GM18505 (cell line): ENCODE measurements around the gene VTI1A.

Experiments
- ATAC-seq: cut with Tn5 transposase; IDR thresholded peaks from one replicate; pipeline ENCODE4 v1.9.1; 2021; ENCODE audit not compliant: unreplicated experiment
- POLR2A ChIP-seq: IDR thresholded peaks from 4 replicates; pipeline ENCODE4 v1.6.1; 2011; ENCODE audit warnings: borderline replicate concordance; ENCODE audit not compliant: insufficient read depth, insufficient read length; ENCODE audit errors: extremely low read depth

The VTI1A gene

GRCh38 chr10:112637901-112638300, 190.9 kb downstream of the VTI1A start:
- no peak for ATAC-seq
- no peak for TF ChIP-seq POLR2A

- no peak for TF ChIP-seq POLR2A
- no peak for ATAC-seq
Measured at GRCh38 chr10:112639298-112639697, 192.3 kb downstream of the VTI1A start.

- no peak for TF ChIP-seq POLR2A
Measured at GRCh38 chr10:112640638-112641037, 193.6 kb downstream of the VTI1A start.

GRCh38 chr10:112643600-112644264, 196.7 kb downstream of the VTI1A start:
- TF ChIP-seq POLR2A = no peak
- no peak for ATAC-seq

More at GRCh38 chr10:112640638-112641037, 193.6 kb downstream of the VTI1A start:
- no peak for ATAC-seq

- TF ChIP-seq POLR2A = no peak
- ATAC-seq = no peak
Measured at GRCh38 chr10:112644265-112644645, 197.2 kb downstream of the VTI1A start.

- no peak for TF ChIP-seq POLR2A
- ATAC-seq = no peak
Measured at GRCh38 chr10:112649006-112649821, 202.2 kb downstream of the VTI1A start.

- ATAC-seq = no peak
- no peak for TF ChIP-seq POLR2A
Measured at GRCh38 chr10:112649822-112650152, 202.8 kb downstream of the VTI1A start.

GRCh38 chr10:112650588-112651030, 203.6 kb downstream of the VTI1A start:
- no peak for ATAC-seq
- TF ChIP-seq POLR2A = no peak

GRCh38 chr10:112653215-112653614, 206.2 kb downstream of the VTI1A start:
- no peak for ATAC-seq
- TF ChIP-seq POLR2A = no peak

- TF ChIP-seq POLR2A = no peak
- ATAC-seq = no peak
Measured at GRCh38 chr10:112653851-112654250, 206.8 kb downstream of the VTI1A start.

GRCh38 chr10:112654794-112655193, 207.8 kb downstream of the VTI1A start:
- TF ChIP-seq POLR2A = no peak
- no peak for ATAC-seq

- no peak for TF ChIP-seq POLR2A
- no peak for ATAC-seq
Measured at GRCh38 chr10:112655722-112656121, 208.7 kb downstream of the VTI1A start.

GRCh38 chr10:112658465-112658864, 211.4 kb downstream of the VTI1A start:
- TF ChIP-seq POLR2A = no peak
- no peak for ATAC-seq
